ENCODE measurements around the gene WRNIP1.
"Not testable (repeated sequence)": the region's sequence is repeated elsewhere in the genome, so short reads cannot be mapped to it uniquely, and the experiment has no call there.

WRNIP1 gene

DNA sequence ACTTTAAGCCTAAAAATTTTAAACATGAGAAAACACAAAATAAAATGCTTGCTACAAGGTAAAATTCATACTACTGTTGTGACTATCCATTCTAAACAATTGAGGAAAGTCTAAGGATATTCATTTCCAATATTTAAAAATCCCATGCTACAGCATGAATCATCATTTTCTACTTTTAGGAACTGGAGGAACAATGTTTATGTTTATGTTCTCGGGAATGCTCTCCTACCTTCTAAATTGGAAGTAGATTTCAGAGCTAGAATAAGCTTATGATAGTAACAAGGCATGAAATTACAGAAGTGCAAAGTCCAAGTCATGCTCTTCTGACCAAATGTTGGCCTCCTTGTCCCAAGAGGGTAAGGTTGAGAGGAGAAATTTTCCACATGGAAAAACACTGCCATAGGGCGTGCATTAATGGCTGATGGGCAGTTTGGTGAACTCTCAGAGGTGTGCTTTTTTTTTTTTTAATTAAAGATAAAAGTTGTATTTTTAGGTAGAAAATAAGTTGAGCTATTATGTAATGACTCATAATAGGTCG is 8.4 kb upstream of the WRNIP1 start:
- no peak overlapping the region for H3K27ac ChIP-seq
- no peak overlapping the region for H3K4me3 ChIP-seq

DNA sequence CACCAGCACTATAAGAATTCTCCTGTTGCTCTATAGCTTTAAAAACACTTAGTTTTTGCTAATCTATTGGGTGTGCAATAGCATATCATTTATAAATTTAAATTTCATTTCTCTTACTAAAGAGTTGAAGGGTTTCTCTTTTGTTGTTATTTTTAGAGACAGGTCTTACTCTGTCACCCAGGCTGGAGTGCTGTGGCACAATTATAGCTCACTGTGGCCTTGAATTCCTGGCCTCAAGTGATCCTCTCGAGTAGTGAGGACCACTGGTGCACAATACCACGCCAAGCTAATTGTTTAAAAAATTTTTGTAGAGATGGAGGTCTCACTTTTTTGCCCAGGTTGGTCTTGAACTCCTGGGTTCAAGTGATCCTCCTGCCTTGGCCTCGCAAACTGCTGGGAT is 6.2 kb upstream of the WRNIP1 start:
- Histone ChIP-seq H3K4me3 (no peak overlapping the region), H3K27ac (no peak overlapping the region)

DNA sequence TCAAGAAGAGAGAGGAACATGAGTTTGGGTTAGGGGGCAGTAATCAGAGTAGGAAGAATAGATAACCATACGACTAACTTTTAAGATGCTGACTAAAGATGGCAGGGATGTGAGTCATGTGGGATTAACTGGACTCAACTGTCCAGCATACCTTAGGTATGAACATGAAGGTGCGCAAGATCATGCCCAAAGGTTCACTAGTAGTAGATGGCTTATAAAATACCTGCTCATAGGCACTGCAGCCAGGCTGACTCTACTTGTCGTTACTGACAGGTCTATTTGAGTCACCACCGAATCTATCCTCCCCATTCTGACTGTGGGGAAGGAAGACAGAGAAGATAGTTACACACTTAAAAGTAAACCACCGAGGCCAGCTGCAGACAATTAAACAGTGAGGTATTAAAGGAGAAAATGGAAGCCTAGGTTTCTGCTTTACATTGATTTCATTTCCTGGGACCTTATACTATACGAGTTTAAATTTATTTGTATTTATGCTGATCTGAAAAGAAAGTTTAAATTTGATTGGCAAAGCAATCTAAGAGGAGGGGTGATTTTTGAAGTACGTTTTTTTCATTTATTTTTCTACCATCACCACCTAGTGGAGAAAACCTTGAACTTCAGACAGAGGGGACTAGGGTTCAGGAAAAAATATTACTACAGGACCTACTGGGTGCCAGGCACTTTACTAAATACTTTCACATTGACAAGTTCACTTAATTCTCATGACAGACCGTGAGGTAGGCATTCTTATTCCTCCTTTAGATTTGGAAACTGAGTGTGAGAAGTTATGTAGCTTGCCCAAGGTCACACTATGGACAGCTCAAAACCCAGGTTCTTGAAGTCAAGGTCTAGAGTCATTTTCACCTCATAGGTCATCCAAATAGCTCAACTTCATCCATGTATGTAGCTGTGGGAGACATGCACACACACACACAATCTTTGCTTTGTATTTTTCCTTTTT is 4.0 kb upstream of the WRNIP1 start:
- Histone ChIP-seq H3K4me3 (no peak overlapping the region), H3K27ac (no peak overlapping the region)

DNA sequence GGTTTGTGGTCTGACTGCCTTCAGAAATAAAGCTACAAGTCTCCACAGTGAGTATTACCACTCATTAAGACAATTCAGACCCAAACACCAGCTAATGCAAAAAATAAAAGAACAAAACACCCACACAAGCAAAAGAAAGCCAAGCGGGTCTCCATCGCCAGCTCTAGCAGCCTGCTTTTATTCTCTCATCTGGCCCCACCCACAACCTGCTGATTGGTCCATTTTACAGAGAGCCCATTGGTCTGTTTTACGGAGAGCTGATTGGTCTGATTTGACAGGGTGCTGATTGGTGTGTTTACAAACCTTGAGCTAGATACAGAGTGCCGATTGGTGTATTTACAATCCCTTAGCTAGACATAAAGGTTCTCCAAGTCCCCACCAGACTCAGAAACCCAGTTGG is 2.3 kb upstream of the WRNIP1 start:
- not testable (repeated sequence) for H3K27ac ChIP-seq, H3K4me3 ChIP-seq

DNA sequence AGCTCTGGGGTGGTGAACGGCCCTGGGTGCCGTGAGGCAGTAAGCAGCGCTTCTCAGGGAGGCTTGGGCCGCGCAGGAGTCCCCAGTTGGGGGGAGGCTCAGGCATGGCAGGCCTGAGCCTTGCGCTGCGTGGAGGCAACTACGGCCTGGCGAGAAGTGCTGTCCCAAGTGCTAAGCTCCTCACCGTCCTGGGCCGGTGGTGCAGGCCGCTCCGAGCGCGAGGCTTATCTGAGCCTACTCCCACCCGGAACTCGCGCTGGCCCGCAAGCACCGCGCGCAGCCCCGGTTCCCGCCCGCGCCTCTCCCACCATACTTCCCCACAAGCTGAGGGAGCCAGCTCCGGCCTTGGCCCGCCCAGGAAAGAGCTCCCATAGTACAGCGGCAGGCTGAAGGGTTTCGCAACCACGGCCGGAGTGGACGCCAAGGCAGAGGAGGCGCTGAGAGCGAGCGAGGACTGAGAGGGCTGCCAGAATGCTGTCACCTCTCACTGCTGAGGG is 1.8 kb upstream of the WRNIP1 start:
- no peak overlapping the region for H3K27ac ChIP-seq
- H3K4me3 ChIP-seq, result no peak overlapping the region

DNA sequence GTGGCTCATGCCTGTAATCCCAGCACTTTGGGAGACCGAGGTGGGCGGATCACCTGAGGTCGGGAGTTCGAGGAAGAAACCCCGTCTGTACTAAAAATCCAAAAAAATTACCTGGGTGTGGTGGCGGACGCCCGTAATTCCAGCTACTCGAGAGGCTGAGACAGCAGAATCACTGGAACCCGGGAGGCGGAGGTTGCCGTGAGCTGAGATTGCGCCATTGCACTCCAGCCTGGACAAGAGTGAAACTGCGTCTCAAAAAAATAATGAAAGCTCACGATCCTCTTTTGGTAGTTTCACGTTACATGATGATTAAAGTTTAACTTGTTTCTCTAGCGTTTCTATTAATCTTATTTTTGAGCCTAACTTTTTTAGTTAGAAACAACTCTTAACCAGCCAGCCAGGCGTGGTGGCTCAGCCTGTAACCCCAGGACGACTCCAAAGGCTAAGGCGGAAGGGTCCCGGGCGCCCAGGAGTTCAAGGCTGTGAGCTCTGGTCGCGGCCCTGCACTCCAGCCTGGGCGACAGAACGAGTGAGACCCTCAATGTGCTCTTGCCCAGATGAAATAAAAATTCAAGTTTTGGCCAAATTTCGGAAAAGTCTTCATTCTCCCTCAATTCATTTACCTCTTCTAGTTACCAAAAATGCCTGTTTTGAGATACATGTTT is 1.2 kb upstream of the WRNIP1 start:
- peak overlapping the region in 16 of 21 experiments; percentile 67 to 95 (median 89) for H3K27ac ChIP-seq
- peak overlapping the region in 6 of 7 experiments; percentile 37 to 90 (median 76) for H3K4me3 ChIP-seq

DNA sequence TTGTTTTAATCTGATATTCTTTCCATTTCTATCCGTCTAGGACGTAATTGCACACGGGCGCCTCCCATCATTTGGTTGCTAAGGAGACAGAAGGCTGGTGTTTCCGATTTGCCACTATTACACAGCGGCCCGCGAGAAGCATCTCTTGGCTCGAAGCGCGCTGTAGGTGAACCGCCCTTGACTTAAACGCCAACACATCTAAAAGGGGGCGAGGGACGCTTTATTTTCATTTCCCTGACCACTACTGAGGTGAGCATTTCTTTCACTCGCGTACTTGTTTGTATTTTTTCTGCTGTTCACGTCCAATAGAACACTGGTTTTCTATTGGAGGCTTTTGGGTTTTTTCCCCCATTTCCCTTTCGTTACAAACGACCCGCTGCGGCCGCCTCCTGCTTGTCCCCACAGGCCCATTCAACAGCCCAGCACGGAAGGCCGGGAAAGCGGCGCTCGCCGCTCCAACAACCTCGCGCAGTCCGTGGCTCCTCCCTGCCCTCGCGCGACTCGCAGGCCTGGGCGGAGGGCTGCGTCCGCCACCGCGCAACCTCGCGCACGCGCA is 505 bp upstream of the WRNIP1 start:
- H3K27ac ChIP-seq, result peak overlapping the region; percentile 25 to 95 (median 87)
- H3K4me3 ChIP-seq, result peak overlapping the region; percentile 37 to 90 (median 71)

DNA sequence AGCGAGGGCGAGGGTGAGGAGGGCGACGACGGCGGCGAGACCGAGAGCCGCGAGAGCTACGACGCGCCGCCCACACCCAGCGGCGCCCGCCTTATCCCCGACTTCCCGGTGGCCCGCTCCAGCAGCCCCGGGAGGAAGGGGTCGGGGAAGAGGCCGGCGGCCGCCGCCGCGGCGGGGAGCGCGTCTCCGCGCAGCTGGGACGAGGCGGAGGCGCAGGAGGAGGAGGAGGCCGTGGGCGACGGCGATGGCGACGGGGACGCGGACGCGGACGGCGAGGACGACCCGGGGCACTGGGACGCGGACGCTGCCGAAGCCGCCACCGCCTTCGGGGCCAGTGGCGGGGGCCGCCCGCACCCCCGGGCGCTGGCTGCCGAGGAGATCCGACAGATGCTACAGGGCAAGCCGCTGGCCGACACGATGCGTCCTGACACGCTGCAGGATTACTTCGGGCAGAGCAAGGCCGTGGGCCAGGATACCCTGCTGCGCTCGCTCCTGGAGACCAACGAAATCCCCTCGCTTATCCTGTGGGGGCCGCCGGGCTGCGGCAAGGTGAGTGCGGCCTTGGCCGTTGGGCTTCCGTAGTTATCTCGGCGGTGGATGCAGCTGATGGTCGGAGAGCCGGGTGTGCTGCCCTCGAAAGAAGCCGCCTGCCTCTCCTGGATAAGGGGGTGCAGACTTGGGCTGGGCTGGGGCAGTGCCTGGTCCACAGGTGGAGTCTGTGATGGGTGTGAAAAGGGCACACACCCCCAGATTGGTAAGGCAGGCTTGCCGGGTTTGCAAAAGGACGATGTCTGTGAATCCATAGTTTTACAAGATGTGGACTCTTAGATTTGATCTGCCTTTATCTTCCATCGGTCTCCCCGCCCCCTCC is 938 bp downstream of the WRNIP1 start:
- H3K4me3 ChIP-seq, result peak overlapping the region; percentile 61 to 90 (median 82)
- H3K27ac ChIP-seq, result peak overlapping the region; percentile 81 to 96 (median 91)

DNA sequence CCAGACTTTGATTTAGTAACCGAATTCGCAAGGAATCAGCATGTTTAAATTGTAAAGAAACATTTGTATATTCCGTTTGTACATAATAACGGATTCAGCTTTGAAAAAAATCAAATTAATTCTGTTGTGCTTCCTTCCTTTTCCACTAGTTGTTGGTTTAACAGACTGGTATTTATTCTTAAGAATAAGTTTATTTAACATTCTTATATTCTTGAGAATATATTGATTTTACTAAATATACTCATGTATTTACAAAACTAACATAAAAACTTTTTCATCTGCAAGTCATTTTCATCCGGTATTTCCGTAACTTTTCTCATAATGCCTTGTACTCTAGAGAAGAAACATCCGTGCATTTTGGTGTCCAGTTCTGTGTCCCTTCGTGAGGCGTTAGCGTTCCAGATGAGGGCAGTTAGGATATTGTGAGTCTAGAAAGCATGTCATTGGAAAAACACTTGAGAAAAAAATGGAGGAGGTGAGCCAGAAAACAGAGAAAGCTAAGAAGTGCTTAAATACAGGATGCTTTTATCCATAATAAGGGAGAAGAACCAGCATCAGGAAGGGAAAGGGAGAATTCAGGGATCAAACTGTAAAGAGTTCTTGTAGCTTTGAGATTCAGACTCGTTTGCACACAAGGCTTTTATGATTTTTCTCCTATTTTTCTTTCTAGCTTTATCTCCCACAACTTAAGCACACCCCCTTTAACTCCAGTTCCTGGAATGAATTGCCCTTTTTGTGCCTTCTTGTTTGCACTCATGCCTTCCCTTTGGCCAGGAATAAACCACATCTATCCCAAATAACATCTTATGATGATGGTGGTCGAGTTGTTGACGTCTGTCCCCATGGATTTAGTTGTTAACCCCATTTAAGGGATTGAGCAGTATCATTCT is 1.8 kb downstream of the WRNIP1 start:
- H3K4me3 ChIP-seq, result peak overlapping the region; percentile 61 to 90 (median 82)
- H3K27ac ChIP-seq, result peak overlapping the region in 15 of 21 experiments; percentile 10 to 96 (median 90)

DNA sequence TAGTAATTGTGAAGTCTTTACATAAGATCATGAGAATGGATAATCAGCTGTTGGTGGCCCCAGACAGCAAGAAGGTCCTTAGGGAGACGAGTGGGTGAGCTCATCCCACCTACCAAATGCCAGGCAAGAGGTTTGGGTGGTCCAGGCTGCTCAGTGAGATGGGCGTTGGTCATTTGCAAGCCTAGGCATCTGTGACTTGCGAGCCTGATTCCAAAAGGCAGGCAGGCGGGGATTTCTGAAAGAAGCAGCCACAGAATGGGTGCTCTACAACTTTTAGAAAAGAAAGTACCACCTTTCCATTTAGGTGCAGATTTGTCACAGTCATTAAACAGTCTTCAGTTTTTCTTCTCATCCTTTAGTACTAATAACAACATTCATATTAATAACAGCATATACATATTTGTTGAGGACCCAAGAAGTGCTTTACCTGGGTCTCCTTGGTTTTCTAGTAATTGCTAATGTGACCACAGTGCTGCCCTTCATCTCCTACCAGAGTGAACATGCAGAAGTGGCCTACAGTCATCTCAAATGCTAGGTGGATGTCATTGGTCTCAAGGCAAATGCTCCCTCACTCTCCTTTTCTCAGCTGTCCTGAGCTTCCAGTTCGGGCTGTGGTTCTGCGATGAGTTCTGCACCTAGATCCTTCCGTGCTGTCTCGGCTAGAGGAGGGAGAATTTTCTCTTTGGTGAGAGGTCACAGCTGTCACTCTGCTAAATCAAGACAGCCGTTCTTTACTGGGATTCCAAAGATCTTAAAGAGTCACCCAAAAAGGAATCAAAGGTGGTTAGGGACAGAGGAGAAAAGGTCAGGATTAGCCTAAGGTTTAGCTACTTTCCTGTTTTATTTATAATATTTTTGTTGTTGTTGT is 2.7 kb downstream of the WRNIP1 start:
- H3K4me3 ChIP-seq, result peak overlapping the region; percentile 61 to 90 (median 82)
- H3K27ac ChIP-seq, result peak overlapping the region in 5 of 21 experiments; percentile 5 to 29 (median 10)

DNA sequence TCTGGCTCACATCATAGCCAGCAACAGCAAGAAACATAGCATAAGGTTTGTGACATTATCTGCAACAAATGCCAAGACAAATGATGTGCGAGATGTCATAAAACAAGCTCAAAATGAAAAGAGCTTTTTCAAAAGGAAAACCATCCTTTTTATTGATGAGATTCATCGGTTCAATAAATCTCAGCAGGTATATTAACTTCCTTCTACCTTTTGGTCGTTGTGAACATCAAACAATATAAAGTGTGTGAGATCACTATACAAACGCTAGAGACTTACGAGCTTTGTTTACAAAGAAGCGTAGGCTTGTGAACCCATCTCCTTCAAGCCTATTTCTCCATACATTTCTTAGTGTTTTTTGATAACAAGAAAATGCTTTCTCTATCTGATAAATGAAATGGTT is 3.5 kb downstream of the WRNIP1 start:
- H3K4me3 ChIP-seq, result peak overlapping the region in 1 of 7 experiments; percentile 87
- H3K27ac ChIP-seq, result no peak overlapping the region

DNA sequence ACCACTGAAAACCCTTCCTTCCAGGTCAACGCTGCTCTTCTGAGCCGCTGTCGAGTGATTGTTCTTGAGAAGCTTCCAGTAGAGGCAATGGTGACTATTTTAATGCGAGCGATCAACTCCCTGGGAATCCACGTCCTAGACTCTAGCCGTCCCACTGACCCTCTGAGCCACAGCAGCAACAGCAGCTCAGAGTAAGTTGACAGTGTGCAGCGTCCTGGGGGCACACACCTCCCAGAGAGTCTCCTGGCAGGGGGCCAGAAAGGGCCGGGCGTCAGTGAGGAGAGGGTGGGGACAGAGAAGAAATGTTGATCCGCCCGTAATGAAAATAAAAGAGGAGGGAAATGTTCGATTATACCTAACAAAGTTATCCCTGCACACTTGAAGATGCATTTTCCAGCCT is 5.0 kb downstream of the WRNIP1 start:
- peak overlapping the region in 1 of 7 experiments; percentile 1 for H3K4me3 ChIP-seq

DNA sequence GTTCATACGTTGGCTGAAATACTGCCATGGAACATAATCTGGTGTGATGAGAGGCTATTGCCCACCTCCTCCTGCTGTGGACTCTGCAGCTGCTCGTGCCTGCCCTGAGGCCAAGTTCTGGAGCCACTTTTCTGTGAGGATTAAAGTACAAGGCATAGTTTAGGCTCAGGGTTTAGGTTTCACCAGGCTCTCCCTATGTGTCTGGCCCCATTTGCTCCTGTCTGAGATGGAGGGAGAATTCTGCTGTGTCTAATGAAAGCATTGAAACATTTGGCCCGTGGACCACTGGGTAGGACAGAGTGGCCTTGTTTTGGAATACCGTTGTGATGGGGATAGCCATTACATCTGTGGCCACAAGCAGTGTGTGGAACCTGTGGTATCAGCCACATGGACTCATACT is 5.9 kb downstream of the WRNIP1 start:
- no peak overlapping the region for H3K27ac ChIP-seq

More for the DNA sequence above, 5.0 kb downstream of the WRNIP1 start:
- no peak overlapping the region for H3K27ac ChIP-seq

DNA sequence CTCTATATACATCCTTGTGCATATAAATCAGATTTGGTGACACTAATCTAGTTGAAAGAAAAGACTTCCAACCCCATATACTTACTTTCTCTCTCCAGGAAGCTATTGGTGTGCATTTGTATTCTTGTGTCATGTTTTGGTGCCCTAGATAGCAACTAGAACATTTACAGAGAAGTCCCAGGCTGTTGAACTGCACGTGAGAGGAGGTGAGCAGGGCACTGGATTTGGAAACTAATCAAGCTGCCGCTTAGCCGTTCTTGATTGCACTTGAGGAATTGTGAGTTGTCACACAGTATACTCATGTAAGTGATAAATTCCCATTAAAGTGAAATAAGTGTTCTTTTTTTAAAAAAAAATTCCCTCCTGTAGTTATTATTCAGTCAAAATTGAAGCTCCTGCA is 7.6 kb downstream of the WRNIP1 start:
- H3K4me3 ChIP-seq, result no peak overlapping the region
- H3K27ac ChIP-seq, result no peak overlapping the region

More for the DNA sequence above, 5.9 kb downstream of the WRNIP1 start:
- H3K4me3 ChIP-seq, result no peak overlapping the region

DNA sequence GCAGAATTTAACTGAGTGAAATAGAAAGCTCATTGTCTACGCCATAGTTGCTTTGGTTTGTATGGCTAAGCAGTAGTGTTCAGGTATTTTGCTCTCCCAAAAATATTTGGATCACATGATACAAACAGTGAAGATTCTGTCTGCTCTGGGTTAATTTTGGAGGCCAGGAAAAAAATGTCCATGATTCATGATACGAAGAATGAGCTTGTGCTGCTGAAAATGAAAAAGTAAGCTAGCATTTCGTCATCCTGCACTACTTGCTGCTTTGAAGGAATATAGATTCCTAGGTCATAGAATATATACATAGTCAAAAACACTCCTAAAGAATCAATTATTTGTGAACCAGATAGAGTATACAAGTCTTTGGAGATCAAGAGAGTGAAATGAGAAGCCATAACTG is 8.3 kb downstream of the WRNIP1 start:
- Histone ChIP-seq H3K27ac (no peak overlapping the region), H3K4me3 (no peak overlapping the region)

DNA sequence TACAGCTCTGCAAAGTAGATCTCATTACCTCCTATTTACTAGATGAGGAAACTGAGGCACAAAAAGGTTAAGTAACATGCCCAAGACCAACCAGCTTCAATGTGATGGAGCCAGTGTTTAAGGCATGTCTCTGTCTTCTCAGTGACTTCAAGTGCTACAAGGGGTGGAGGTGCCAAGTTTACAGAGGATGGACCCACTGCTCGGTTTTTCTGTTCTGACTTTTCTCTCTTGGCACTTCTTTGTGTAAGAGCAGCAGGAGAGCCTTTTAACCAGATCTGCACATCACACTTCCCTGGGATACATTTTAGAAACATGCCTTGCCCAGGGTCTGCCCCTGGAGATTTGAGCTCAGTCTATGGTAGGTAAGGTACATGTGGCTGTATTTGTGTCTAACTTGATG is 9.8 kb downstream of the WRNIP1 start:
- no peak overlapping the region for H3K27ac ChIP-seq
- H3K4me3 ChIP-seq, result no peak overlapping the region

DNA sequence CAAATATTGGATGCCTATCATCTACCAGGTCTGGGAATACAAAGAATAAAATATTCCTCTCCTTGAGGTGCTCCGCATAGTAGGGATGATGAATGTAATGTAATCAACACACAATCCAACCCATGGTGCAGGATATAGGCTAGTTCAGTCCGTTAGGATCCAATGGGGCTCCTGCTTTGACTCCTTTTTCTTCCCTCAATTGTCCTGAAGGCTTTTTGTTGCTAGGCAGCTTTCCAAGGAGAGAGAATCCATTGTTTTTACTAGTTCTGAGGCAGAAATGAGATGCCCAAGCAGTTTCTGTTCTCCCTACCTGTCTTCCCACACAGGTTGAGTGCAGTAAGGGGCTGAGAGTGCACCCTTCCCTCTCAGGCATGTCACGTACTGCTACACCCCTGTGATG is 12.1 kb downstream of the WRNIP1 start:
- Histone ChIP-seq H3K4me3 (no peak overlapping the region), H3K27ac (no peak overlapping the region)

Data from skin epidermis (tissue), 12 donors.